HL-60/S4 treated with retinoic acid at 250 ng/mL for 4 days and 3 days (cell line): ENCODE data around the gene AKAIN1.

Experiments used
- in situ Hi-C: fragments of 300-500 bp; cut with MboI; formaldehyde crosslinking; loops from 2 replicates; pipeline ENCODE4 v1.7.0; 2022; ENCODE audit warnings: low sequenced_read_pairs

Gene AKAIN1, protein sequence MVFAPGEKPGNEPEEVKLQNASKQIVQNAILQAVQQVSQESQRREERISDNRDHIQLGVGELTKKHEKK

DNA sequence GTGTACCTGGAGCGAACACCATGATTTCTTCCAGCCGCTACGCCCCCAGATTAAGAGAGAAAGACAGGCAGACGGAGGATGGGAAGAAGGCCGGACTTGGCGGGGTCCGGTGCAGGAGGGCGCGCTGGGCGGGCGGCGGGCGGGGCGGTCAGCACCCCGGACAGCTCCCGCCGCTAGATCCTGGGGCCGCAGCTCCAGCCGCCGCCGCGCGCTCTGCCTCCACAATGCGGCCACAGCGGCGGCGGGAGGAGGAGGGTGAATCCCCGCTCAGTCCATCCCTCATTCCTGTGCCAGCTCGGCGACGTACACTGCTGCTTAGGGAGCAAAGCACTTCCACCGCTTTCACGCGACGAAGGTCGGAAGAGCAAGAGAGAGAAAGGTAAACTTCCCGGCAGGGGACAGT is at the start of gene AKAIN1:
AKAIN1 (minus strand) TSS at position 226 of the 403 bp plus-strand sequence; CDS start at position 22, 204 bp downstream.
- in situ Hi-C loops: no loop called here

DNA sequence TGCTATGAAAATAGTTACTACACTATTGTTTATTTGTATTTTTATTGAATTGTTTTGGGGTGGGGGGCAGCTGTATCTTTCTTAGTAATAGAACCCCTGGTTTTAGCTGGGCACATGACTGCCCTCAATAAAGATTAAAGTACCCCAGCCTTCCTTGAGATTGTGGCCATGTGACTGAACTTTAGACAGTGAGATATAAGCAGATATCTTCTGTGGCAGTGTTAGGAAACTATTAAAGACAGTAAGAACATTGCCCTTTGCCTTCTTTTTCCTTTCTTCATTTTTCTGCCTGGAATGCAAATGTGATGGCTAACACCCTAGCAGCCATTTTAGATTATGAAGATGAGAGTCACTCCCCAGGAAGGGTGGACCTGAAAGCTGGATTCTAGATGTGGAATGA is 47.9 kb upstream of the AKAIN1 start:
- in situ Hi-C loops: no loop called here

DNA sequence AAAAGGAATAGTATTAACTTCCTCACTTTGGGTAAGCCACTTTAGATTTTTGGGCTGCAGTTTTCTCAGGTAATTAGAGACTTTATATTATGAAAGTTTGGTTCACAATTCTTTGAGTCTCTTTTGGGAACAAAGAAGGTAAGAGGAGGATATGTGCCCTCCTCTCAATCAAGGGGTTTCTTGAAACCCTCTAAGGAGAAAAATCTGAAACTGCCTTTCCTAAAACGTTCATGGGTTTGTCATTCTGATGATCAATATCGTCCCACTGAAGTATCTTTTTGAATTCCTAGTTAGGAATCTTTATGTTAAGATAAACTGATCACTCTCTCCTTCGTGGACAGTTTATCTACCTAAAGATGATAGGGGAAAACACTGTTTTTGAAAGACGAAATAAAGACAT is 42.4 kb upstream of the AKAIN1 start:
- in situ Hi-C loops: no loop called here

DNA sequence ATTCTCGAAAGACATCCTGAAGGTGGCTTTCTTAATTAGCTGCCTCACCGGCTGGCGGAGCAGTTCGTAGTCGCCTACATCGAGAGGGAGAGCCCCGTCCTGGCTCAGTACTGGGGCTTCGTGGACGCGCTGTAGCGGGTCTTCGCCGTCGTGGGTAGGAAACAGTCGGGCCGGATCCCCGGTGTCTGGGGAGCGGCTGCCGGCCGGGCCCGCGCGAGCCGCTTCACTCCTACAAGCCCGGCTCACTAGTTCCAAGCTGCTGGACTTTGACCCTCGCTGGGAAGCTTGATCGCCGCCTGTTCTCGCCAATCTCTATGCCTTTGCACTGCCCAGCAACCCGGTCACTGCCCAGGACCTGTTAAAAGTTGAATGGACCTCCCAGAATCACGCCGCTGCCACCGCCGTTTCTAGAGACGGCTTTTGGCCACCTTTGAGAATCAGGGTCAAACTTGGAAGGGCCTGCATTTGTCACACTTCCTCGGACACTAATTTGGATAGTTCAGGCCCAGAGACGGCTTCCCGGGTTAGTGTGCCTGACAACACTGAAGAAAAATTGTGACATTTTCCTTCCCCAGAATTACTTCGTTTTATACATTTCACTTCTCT is 41.4 kb upstream of the AKAIN1 start:
- in situ Hi-C loops: no loop called here

DNA sequence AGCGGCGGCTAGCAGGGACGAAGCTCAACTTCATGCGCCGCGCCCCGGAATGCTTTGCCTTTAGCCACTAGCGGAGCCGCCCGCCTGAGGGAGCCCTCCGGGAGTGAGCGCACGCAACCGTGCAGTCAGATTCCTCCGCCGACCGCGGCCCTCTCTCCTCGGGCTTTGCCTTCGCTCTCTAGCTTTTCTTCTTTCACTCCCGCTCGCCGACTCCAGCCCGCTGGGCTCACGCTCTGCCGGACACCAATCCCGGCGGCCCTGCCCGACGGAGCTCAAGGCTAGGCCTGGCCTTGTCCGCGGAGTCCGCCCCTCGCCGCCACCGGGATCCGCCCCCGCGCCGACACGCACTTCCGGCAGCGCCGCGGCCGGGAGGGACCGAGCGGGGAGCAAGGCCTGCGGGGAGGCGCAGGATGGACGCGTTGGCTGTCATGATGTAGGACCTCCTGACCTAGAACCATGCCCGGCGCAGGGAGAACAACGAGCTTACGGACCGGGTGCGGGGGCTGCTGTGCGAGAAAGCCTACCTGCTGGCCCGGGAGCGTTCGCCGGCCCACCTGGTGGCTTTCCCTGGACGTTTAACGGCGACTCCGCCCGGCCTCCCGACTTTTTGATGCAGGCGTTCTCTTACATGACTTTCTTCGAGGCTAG is 40.8 kb upstream of the AKAIN1 start:
- in situ Hi-C loops: no loop called here

DNA sequence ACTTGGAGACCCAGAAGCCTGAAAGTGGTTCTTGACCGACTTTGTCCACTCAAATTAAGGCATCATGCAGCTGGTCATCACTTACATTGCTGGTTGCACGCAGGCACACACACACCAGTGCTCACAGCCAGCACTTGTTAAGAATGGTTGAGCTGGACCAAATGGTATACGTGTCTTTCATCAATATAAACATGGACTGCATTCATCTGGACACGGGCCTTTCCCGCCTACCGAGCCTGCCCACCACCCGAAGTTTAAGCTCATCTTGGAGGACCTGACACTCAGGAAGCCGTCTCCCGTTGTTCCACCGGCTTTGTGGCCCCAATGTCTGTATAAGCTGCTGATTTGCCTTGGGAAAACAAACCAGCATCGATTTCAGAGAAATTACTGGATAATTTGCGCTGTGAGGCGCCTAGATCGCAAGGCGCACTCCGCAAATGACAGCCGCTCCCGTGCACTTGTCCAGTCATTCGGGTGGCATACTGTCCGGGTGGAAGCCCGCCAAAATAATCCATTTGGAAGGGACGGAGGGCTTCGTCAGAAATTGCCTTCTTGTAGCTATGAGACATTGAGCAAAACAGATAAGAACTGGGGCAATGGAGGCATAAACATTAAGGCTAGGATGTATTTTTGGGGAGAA is 40.1 kb upstream of the AKAIN1 start:
- in situ Hi-C loops: no loop called here

DNA sequence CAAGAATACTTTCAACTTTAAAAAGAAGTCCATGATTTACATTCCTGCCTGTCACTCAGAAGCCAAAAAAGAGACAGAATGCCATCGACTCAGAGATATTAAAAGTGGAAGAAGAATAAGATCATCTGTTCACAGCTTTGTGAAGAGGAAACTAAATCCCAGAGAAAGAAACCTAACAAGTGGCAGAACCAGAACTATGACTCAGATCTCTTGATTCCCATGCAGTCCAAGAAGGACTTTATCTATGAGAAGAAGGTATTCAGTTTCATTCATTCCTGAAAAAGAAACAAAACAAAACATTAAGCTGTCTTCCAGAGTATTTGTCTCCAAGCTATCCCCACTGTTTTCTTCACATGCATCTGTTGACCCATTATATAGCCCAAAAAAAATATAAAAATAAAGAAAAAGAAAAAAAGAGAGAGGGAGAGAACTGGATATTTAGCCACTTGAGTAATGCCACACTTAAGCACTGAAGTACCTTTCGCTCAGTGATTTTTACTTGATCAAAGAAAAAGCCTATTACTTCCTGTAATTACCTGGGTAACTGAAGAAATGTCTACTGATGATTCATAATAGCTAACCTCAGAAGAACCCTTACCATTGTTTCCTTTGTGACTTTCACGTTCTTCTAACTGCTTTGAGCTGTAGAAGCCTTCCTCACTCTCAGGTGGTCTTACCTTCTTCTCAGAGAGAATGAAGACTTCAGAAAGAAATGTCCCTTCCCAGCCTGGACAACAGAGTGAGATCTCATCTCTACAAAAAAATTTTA is 17.7 kb upstream of the AKAIN1 start:
- in situ Hi-C loops: no loop called here

DNA sequence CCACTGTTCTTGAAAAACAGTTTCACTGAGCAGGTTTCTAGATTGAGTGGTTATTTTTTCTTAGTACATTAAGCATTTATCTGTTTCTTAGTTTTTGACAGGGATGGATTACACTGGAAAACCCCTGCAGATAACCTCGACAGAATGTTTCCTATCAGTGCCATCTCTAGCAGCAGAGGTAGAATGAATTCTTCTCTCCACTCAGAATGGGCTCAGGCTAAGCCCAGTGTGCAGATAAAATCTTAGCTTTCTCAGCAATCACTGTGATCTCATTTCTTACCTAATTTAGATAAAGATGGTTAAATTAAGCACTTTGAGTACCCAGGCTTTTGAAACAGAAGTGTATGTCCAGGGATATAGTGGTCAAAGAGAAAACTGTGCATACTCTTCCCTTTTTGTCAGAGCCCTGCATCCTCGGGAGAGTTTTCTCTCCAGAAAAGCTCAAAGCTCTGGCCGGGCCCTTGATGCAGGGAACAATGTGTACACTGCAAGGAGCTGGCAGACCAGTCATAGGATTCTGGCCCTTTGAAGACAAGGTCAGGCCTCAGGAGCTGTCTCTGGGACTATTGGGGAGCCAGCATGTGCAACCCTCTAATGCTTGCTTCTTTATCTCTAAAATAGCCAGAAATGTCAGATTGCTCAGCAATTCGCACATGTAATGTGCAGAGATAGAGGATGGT is 10.6 kb upstream of the AKAIN1 start:
- in situ Hi-C loops: no loop called here

DNA sequence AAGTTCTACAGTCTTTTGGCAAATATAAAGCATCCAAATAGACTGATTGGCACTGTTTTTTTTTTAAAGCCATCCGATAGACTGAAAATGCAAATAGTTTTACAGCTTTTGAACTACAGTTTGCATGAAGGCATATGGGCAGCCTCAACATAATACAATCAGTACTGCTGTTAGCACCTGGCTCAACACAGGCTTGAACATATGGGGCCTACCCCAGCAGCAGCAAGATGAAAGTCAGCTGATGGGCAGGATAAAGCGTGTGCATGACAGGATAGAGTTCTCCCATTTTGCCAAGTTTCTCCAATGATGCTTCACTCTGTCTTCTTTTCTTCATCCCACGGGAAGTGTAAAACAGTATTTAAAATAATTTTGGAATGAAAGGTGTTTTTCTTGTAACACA is 1.3 kb upstream of the AKAIN1 start:
- in situ Hi-C loops: no loop called here

DNA sequence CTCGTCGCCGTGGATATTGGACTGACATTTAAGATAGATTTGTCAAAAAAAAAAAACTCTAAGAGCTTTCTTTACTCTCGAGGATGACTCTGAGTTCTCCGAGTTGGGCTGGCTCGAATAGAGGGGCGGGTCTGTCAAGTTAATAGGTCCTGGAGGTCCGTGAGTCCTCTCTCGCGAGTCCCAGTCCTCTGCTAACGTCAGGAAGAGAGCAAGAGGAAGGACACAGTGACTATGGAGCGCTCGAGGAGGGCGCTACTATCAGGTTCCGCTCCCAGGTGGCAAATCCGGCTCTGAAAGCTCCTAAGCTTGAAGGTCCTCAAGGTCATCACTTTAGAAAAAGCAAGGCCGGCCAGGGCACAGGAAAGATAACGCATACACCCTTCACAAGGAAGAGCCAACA is 404 bp upstream of the AKAIN1 start:
- in situ Hi-C loops: no loop called here

DNA sequence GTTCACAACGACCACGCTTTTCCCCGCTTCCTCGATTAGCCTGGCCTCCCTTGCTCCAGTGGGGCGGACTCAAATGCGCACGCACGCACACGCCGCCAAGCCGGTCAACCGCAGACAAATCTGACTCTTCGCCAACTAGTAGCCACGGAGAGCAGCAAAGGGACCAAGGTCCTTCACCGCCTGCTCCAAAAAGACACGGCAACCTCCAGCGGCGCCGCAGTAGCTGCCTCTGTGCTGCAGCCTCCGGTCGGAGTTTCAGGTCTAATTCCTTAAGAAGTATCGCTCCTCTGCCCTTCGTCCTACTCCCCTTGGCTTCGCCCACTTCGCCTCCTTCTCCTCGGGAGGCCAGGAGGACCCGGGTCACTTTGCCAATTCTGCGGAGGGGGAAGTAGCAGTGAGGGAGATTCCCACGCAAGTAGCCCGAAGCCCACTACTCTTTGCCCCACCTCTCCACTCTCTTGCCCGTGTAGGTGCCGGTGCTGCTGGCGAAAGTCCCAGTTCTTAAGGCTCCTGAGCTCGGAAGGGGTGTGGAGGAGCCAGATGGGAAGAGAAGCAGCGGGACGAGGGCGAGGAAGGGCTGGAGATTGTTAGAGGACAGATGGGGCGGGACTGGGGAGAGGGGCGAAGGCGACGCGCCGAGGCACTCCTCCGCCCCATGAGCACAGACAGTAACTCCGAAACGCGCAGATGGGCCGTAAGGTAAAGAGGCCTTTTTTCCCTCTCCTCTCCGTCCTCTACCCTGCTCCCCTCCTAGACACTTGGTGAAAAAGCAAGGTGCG is 615 bp downstream of the AKAIN1 start:
- in situ Hi-C loops: no loop called here

DNA sequence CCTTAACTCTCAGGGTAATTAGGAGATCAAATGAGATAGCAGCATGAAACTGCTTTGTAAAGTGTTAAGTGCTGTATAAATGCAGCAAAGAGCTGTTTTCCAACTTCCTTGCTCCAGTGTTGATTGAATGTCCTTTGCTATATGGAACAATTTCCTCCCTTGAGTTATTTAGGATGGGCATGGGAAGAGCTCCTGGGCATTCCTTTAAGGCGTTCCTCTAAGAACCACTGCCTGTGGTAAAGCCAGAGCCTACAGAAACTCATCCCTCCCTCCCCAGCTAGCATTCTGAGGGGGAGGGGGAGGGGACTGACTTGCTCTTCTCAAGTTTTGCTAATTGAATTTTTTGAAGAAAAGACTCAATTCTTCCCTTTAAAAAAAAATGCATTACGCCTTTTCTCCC is 1.4 kb downstream of the AKAIN1 start:
- in situ Hi-C loops: no loop called here

DNA sequence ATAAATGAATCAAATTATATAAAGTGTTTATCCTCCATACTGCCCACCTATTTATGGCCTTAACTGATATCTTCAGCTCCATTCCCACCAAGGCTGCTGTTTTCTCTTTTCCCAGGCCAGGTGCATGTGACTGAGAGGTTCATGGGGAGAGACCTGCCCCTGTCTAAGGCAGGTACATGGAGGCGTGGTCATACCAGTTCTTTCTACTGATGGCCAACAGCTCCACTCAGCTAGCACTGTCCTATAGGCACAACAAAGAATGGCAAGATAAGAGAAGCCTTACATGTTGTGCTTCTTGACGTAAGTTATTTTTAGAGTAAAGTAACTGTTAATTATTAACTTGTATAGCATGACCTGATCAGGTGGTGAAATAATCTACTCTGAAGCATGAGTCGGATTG is 16.8 kb downstream of the AKAIN1 start:
- in situ Hi-C loops: no loop called here

DNA sequence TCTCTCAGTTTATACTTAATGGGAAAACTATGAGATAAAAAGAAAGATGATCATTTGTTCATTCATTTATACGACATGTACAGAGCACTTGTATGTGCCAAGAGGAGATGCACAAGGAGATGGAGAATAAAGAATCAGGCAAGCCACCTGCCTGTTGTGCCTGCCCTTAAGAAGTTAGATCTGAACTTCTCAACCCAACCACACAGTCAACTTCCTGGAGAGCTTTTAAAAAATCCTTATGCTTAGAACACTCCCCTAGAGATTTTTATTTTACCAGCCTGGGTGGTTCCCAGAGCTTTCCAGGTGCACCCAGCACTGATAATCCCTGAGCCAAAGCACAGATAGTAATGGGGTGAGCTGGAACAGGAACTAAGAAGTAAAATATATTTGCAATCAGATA is 18.5 kb downstream of the AKAIN1 start:
- in situ Hi-C loops: no loop called here

DNA sequence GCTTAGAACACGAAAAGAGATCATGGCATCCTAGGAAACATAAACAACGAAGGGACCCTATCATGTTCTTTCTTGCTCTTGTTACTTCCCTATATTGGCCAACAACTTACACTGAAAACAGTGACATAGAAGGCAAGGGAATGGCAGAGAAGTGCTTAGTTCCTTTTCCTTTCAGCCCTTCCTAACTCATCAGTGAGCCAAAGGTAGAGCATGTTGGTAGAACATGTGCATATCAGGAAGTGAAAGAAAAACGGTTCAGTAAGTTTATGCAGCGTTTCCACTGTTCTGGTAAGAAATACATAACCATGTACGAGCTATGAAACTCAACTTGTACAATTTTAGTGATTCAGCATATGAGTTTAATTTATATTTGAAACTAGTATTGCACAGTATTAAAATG is 21.7 kb downstream of the AKAIN1 start:
- in situ Hi-C loops: no loop called here

DNA sequence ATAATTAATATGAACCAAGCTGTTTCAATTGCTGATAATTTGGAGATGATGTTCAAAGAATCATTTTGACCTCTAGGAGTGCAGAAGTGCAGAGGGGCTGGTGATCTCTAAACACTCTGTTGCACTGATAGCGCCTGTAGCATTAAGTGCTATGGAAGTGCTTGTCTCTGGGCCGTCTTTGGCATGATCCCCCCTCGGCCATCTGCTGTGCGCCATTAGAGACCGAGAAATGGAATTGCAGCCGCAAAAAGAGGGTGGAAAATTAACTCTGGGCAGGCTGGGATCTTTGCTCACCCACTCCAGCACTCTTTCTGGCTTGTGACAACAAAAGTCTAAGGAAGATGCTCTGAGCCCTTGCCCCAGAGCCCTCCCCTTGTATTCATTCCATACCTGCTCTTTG is 23.4 kb downstream of the AKAIN1 start:
- in situ Hi-C loops: no loop called here

DNA sequence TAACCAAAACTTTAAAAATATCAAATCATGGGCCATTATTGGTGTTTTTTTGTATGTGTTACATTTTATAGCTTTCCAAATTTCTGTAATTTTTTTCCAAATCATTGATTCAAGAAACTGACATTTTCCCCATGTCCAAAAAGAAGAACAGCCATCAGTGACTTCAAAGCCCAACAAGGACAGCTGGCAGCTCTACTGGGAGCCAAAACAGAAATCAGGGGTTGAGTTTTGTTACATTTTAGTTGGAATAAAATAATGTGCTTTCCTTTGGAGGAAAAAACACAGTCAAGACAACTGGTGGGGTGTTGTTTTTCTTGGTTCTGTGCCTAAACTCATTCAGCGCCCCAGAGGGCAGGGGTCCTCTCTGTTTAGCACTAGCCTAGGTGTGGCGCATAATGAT is 23.8 kb downstream of the AKAIN1 start:
- in situ Hi-C loops: no loop called here

DNA sequence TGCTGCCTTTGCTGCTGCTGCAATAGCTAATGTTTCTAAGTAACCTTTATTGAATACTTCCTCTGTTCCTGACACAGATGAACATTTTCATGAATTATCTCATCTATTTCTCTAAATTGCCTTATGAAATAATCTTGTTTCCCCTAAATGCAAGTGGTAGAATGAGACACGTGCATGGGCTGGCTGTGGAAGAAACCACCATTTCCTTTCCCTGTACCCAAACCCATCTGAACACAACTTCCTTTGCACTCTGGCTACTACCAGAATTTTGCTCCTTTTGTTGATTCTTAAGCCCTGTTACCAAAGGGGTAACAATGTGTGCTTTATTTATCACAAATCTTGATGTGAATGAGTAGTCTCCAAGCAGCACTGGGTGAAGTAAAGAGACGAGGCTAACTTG is 29.2 kb downstream of the AKAIN1 start:
- in situ Hi-C loops: no loop called here

DNA sequence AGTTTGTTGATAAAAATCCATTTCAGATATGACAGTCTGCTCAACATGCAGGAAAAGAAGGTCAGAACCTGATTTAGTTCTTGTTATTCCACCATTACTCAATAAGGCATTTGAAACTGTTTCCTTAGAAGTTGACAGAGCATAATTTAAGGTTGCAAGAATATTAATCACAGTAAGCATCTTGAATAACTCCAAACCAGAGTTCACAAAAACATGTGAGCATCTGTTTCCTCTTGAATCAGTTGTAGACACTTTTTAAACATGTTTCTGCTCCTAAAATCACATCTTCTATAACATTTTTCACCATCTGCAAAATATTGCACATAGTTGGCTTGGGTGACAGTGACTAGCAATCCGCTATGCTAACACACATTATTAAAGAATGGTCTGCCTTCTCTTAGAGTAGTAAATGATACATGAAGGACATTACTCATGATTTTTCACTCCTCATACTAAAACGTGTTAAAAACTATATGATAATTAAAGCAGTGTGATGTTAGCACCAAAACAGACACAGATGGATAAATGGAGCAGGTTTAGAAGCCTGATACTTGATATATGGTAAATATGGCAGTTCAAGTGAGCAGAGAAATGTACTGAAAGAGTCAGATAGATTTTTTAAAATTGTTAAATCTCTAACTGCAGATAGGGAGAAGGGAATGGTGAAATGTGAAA is 30.3 kb downstream of the AKAIN1 start:
- in situ Hi-C loops: no loop called here

DNA sequence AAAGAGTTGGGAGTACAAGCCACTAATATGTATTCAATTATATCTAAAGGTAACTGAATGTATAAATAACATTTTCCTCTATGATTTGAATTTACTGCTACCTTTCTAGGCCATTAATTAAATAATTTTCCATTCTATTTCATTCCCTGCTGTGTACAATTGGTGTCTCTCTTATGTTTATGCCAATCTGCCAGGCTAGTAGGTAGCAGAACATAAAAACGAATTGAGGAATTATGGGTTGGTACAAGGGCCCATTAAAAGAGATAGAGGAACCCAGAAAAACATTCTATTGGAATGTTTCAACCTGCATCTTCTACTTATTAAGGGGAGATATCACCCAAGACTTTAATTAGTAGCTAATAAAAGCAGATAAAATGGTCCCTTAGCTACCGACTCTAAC is 32.2 kb downstream of the AKAIN1 start:
- in situ Hi-C loops: no loop called here
